A549 (cell line): ENCODE measurements around the gene ZNF682. TPM values are rescaled to one million over a fixed set of nuclear protein-coding genes. Genes with fewer than 3 reads are reported as not detected.

Source experiments
- ATAC-seq, 2 experiments: fragments of 200-7000 bp in 1 of 2; fragments of >200 bp in 1 of 2; cut with Nextera tagmentation in 1 of 2; cut with Tn5 transposase in 1 of 2; 3 replicates each; pipeline versions ENCODE4 v1.8.0 to v1.9.1; 2018 to 2020; ENCODE audit warnings: mild to moderate bottlenecking in 1 of 2, moderate library complexity in 1 of 2
- CTCF ChIA-PET: fragments of 300-600 bp; sonication (Branson Sonifier 250); formaldehyde crosslinking; extraction: SDS; loops from one replicate; lab custom pipeline; 2021; ENCODE audit warnings: antibody characterized with exemption, inconsistent platforms; lab: Yijun Ruan, JAX
- POLR2A ChIA-PET: fragments of 350-600 bp; formaldehyde crosslinking; extraction: SDS; loops from one replicate; lab custom pipeline; 2021; ENCODE audit warnings: antibody characterized with exemption, inconsistent platforms; lab: Yijun Ruan, JAX
- DNase-seq, 2 experiments: peaks; one replicate each; pipeline versions ENCODE4 v3.0.0 to v3.0.0-alpha.2; 2011 to 2016; ENCODE audit warnings: low read depth in 1 of 2, low spot score in 1 of 2
- FAIRE-seq: peaks from 2 replicates; lab custom pipeline; 2011; peaks lifted over from hg19 to GRCh38; lab: Jason Lieb, UNC
- H3K27ac ChIP-seq, 2 experiments: fragments of >200 bp; sonication (Bioruptor Twin); formaldehyde crosslinking; 3 replicates each; pipeline ENCODE4 v1.5.1; 2016 to 2017
- H3K4me1 ChIP-seq: fragments of >200 bp; sonication (Bioruptor Twin); formaldehyde crosslinking; 3 replicates; pipeline ENCODE4 v1.6.1; 2016
- H3K4me2 ChIP-seq: fragments of >200 bp; sonication (Bioruptor Twin); formaldehyde crosslinking; 3 replicates; pipeline ENCODE4 v1.6.1; 2016
- H3K4me3 ChIP-seq: fragments of >200 bp; sonication (Bioruptor Twin); formaldehyde crosslinking; 3 replicates; pipeline ENCODE4 v1.5.1; 2016
- H3K9me3 ChIP-seq: fragments of >200 bp; sonication (Bioruptor Twin); formaldehyde crosslinking; 3 replicates; pipeline ENCODE4 v1.6.1; 2016
- ATOH8 ChIP-seq: fragments of 250-450 bp; sonication (Bioruptor Pico); IDR thresholded peaks from 2 replicates; pipeline ENCODE4 v1.5.0; 2020; ENCODE audit warnings: low read depth, mild to moderate bottlenecking, moderate library complexity
- BCL3 ChIP-seq: fragments of >200 bp; sonication (Bioruptor Twin); formaldehyde crosslinking; IDR thresholded peaks from 3 replicates; pipeline ENCODE4 v1.6.1; 2016
- BHLHE40 ChIP-seq: IDR thresholded peaks from 2 replicates; pipeline ENCODE4 v1.6.1; 2012; ENCODE audit warnings: low read depth, low read length, inconsistent platforms
- CTCF ChIP-seq: fragments of >200 bp; sonication (Bioruptor Twin); formaldehyde crosslinking; IDR thresholded peaks from 3 replicates; pipeline ENCODE4 v1.5.1; 2016
- E2F6 ChIP-seq: IDR thresholded peaks from 2 replicates; pipeline ENCODE4 v1.6.1; 2012; ENCODE audit warnings: low read depth, borderline replicate concordance
- EHF ChIP-seq: fragments of 250-450 bp; sonication (Bioruptor Pico); IDR thresholded peaks from 2 replicates; pipeline ENCODE4 v1.5.0; 2020; ENCODE audit warnings: mild to moderate bottlenecking
- ELK1 ChIP-seq: fragments of 150-350 bp; IDR thresholded peaks from 2 replicates; pipeline ENCODE4 v1.6.1; 2014; ENCODE audit warnings: low read depth, mild to moderate bottlenecking, low read length
- HDAC2 ChIP-seq: fragments of 200-600 bp; sonication (generic); IDR thresholded peaks from 2 replicates; pipeline ENCODE4 v1.6.1; 2016
- HES2 ChIP-seq: fragments of >200 bp; sonication (Bioruptor Twin); formaldehyde crosslinking; IDR thresholded peaks from 2 replicates; pipeline ENCODE4 v1.6.1; 2016
- HEYL ChIP-seq: fragments of 250-450 bp; sonication (Bioruptor Pico); IDR thresholded peaks from 2 replicates; pipeline ENCODE4 v1.8.0; 2021; ENCODE audit warnings: mild to moderate bottlenecking, moderate library complexity
- HMGXB4 ChIP-seq: fragments of 250-450 bp; sonication (Bioruptor Pico); IDR thresholded peaks from 2 replicates; pipeline ENCODE4 v1.5.0; 2021; ENCODE audit warnings: mild to moderate bottlenecking, moderate library complexity, borderline replicate concordance
- MAFK ChIP-seq: fragments of 450-650 bp; IDR thresholded peaks from 2 replicates; pipeline ENCODE4 v1.6.1; 2014; ENCODE audit not compliant: partially characterized antibody
- MYC ChIP-seq: IDR thresholded peaks from 2 replicates; pipeline ENCODE4 v1.6.1; 2012; ENCODE audit warnings: mild to moderate bottlenecking, inconsistent platforms, low read length, improper control_type of control experiment, borderline replicate concordance
- PHF8 ChIP-seq: fragments of 200-600 bp; sonication (generic); IDR thresholded peaks from 2 replicates; pipeline ENCODE4 v1.6.1; 2016; ENCODE audit warnings: low read depth, mild to moderate bottlenecking, antibody characterized with exemption, moderate library complexity, borderline replicate concordance
- POLR2A ChIP-seq: IDR thresholded peaks from 2 replicates; pipeline ENCODE4 v1.6.1; 2012; ENCODE audit warnings: mild to moderate bottlenecking, low read length
- POLR2AphosphoS2 ChIP-seq: conservative IDR thresholded peaks from 2 replicates; pipeline ENCODE4 v1.6.1; 2012; ENCODE audit warnings: low read length, improper control_type of control experiment, inconsistent platforms
- RARB ChIP-seq: fragments of 250-450 bp; sonication (Bioruptor Pico); IDR thresholded peaks from 2 replicates; pipeline ENCODE4 v1.8.0; 2021; ENCODE audit warnings: mild to moderate bottlenecking, moderate library complexity
- RFX5 ChIP-seq: fragments of 450-650 bp; IDR thresholded peaks from 2 replicates; pipeline ENCODE4 v1.7.1; 2014; ENCODE audit warnings: antibody characterized with exemption, mild to moderate bottlenecking, moderate library complexity
- RNF2 ChIP-seq: fragments of 200-600 bp; sonication (generic); IDR thresholded peaks from 2 replicates; pipeline ENCODE4 v1.6.1; 2016; ENCODE audit warnings: low read depth, mild to moderate bottlenecking, antibody characterized with exemption, moderate library complexity, borderline replicate concordance
- TFCP2L1 ChIP-seq: fragments of 250-450 bp; sonication (Bioruptor Pico); IDR thresholded peaks from 2 replicates; pipeline ENCODE4 v1.5.0; 2021; ENCODE audit warnings: mild to moderate bottlenecking
- TP53 ChIP-seq: fragments of 250-450 bp; sonication (Bioruptor Pico); IDR thresholded peaks from 2 replicates; pipeline ENCODE4 v1.5.0; 2021; ENCODE audit warnings: mild to moderate bottlenecking, moderate library complexity
- ZSCAN20 ChIP-seq: fragments of 250-450 bp; sonication (Bioruptor Pico); IDR thresholded peaks from 2 replicates; pipeline ENCODE4 v1.8.0; 2022; ENCODE audit warnings: mild to moderate bottlenecking, moderate library complexity
- WGBS: methylation state at CpG from one replicate; pipeline ENCODE4 v1.1.6; 2017; ENCODE audit errors: missing lambda C conversion rate; 5-methylcytosine and 5-hydroxymethylcytosine counted together
- polyA plus RNA-seq, 4 experiments: library from polyadenylated mRNA; depleted of rRNA in 3 of 4; stranded (reverse); fragments of >200 nt; fragmentation: RNase III in 1 of 4; extraction: RNeasy Plus Mini Kit Qiagen cat#74134 plus additional on column Dnase treatment in 1 of 4; gene quantifications; 2 replicates in 3 of 4; 3 replicates in 1 of 4; pipeline ENCODE4 v1.2.3, GENCODE V29; 2011 to 2017

Gene ZNF682
- polyA plus RNA-seq, 2 of the 4 experiments (the other 2 are of a cell fraction), result not detected

GRCh38 chr19:20079476-20079875 is 40.2 kb upstream of the ZNF682 start:
- CTCF ChIA-PET, result no interaction called here
- Histone ChIP-seq H3K4me2 (no peak overlapping the region), H3K9me3 (0 out of 3 replicates have a peak, but pooled peaks cover 3% of the 10 kb centered on the region), H3K4me3 (no peak overlapping the region), H3K4me1 (no peaks in the 10 kb centered on the region), H3K27ac (no peak overlapping the region)
- FAIRE-seq, result no peak
- no peak for DNase-seq
- WGBS, result 38% methylated on average over 8 of the region's 8 CpGs
- ATAC-seq, result no peak
- no peak for TF ChIP-seq TP53 (CRISPR knock-in tag)
- TF ChIP-seq BHLHE40, result no peak
- TF ChIP-seq RFX5, result no peak
- no peak for TF ChIP-seq HEYL (CRISPR knock-in tag)
- POLR2A ChIA-PET, result no interaction called here

- Histone ChIP-seq H3K4me2 (no peak overlapping the region), H3K9me3 (0 out of 3 replicates have a peak, but pooled peaks cover 3% of the 10 kb centered on the region), H3K4me3 (no peak overlapping the region), H3K27ac (no peak overlapping the region), H3K4me1 (no peaks in the 10 kb centered on the region)
- ChIA-PET POLR2A (no interaction called here), CTCF (no interaction called here)
- 39% methylated on average over 19 of the region's 19 CpGs for WGBS
- FAIRE-seq (no peak), ATAC-seq (no peak), DNase-seq (no peak)
- TF ChIP-seq ATOH8 (no peak), BCL3 (no peak), CTCF (no peak), E2F6 (no peak), ELK1 (no peak), MYC (no peak), RNF2 (no peak), POLR2A (no peak), TFCP2L1 (CRISPR knock-in tag) (no peak), RARB (CRISPR knock-in tag) (no peak), HMGXB4 (no peak), MAFK (no peak), EHF (CRISPR knock-in tag) (no peak), ZSCAN20 (CRISPR knock-in tag) (no peak), HDAC2 (no peak), PHF8 (no peak), POLR2AphosphoS2 (no peak), HES2 (no peak)
These were observed 39.3 kb upstream of the ZNF682 start for GRCh38 chr19:20078581-20079031.
